GM12891 (cell line): ENCODE results near the gene LRRN4.

ENCODE experiments used
- PAX5 ChIP-seq: IDR thresholded peaks from 2 replicates; pipeline ENCODE4 v1.6.1; 2011; ENCODE audit warnings: low read length, moderate library complexity, mild to moderate bottlenecking; ENCODE audit not compliant: insufficient read depth, severe bottlenecking
- POLR2A ChIP-seq: IDR thresholded peaks from 2 replicates; pipeline ENCODE4 v1.6.1; 2011; ENCODE audit warnings: low read depth, low read length, control low read depth
- POLR2AphosphoS5 ChIP-seq: IDR thresholded peaks from 2 replicates; pipeline ENCODE4 v1.6.1; 2011; ENCODE audit warnings: low read depth, low read length, control low read depth
- POU2F2 ChIP-seq: IDR thresholded peaks from 2 replicates; pipeline ENCODE4 v1.6.1; 2011; ENCODE audit warnings: low read depth, mild to moderate bottlenecking, control low read depth, low read length, moderate library complexity
- SPI1 ChIP-seq: IDR thresholded peaks from 2 replicates; pipeline ENCODE4 v1.6.1; 2011; ENCODE audit warnings: low read depth, low read length, control low read depth
- TAF1 ChIP-seq: IDR thresholded peaks from 2 replicates; pipeline ENCODE4 v1.6.1; 2011; ENCODE audit warnings: low read depth, low read length, control low read depth

DNA sequence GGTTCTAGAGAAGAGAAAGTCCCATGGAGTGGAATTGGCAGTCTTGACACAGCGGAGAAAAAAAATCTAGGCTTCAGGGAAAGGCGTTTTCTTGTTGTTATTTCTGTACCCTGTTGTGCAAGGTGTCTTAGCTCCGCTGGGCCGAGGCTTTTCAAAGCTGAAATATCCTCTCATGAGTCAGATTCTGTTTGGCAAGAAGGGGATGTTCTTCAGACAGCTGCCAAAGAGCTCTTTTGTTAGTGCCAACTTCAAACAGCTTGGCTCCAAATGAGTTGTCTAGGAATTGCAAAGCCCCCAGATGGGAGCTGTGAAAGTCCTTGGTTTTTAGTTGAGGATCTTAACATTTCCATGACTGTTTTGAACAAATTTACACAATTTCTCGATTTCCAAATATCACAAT lies 45.6 kb downstream of the LRRN4 start:
- TF ChIP-seq POLR2A (no peak), PAX5 (no peak), POLR2AphosphoS5 (no peak), TAF1 (no peak), SPI1 (no peak), POU2F2 (no peak)
